Esophagus squamous epithelium (tissue), 5 donors: ENCODE results near the gene BLOC1S5. TPM values are rescaled to one million over a fixed set of nuclear protein-coding genes. Genes with fewer than 3 reads are reported as not detected.

ENCODE experiments used
- DNase-seq: peaks from one replicate; lab custom pipeline; 2025; lab: John Stamatoyannopoulos, UW
- H3K27ac ChIP-seq, 4 donors: fragments of 200-600 bp; sonication (generic); one replicate each; pipeline ENCODE4 v1.5.1; 2016 to 2019; ENCODE audit warnings: mild to moderate bottlenecking in 1 of 4
- H3K27me3 ChIP-seq, 4 donors: fragments of 200-600 bp; sonication (generic); 1 replicate in 3 of 4; 2 replicates in 1 of 4; pipeline versions ENCODE4 v1.5.1 to v1.6.0; 2017 to 2021; ENCODE audit warnings: antibody characterized with exemption in 1 of 4
- H3K36me3 ChIP-seq, 3 donors: fragments of 200-600 bp; sonication (generic); one replicate each; pipeline ENCODE4 v1.5.1; 2016 to 2019
- H3K4me1 ChIP-seq, 3 donors: fragments of 200-600 bp; sonication (generic); one replicate each; pipeline ENCODE4 v1.5.1; 2017 to 2019
- H3K4me3 ChIP-seq, 4 donors: fragments of 200-600 bp; sonication (generic); 1 replicate in 3 of 4; 2 replicates in 1 of 4; pipeline ENCODE4 v1.5.1; 2016 to 2019; ENCODE audit warnings: mild to moderate bottlenecking in 2 of 4, moderate library complexity in 1 of 4
- H3K9me3 ChIP-seq, 3 donors: fragments of 200-600 bp; sonication (generic); one replicate each; pipeline ENCODE4 v1.5.1; 2016 to 2019
- CTCF ChIP-seq, 6 experiments: fragments of 450-650 bp in 4 of 6; fragments of 200-600 bp in 2 of 6; sonication (generic) in 2 of 6; IDR thresholded peaks; one replicate each; pipeline ENCODE4 v1.5.1; 2016 to 2019; ENCODE audit warnings: antibody characterized with exemption in 6 of 6, mild to moderate bottlenecking in 4 of 6, moderate library complexity in 4 of 6
- POLR2A ChIP-seq, 4 donors: fragments of 450-650 bp; IDR thresholded peaks; one replicate each; pipeline ENCODE4 v1.6.1; 2017; ENCODE audit warnings: antibody characterized with exemption in 4 of 4, mild to moderate bottlenecking in 4 of 4, moderate library complexity in 3 of 4
- WGBS, 2 donors: methylation state at CpG; one replicate each; pipeline ENCODE4 v1.1.5; 2018; 5-methylcytosine and 5-hydroxymethylcytosine counted together
- intact Hi-C: fragments of 100-400 bp; cut with DNase I; formaldehyde crosslinking; loops from one replicate; pipeline ENCODE4 v1.15.0; 2022
- total RNA-seq, 4 donors: library from RNA; depleted of rRNA; stranded (reverse); fragments of >200 nt; gene quantifications; one replicate each; pipeline ENCODE4 v1.1.0, GENCODE V29; 2016
- donor health status: DM: yes; HTN: yes; CAD: no.

The BLOC1S5 gene
- total RNA-seq, 4 donors from 2014 or later: 4.1 to 12.4 (median 9.0) TPM

- intact Hi-C loops: no loop called here
- TF ChIP-seq CTCF (IDR thresholded peaks at IDR 0.05) (no peak), POLR2A (IDR thresholded peaks at IDR 0.05) (no peak)
- H3K27me3 ChIP-seq: peaks cover 0 to 26% (median 0%) of the 10 kb centered on the region in 4 donors
- no peaks in the 10 kb centered on the region for H3K9me3 ChIP-seq
- no peak overlapping the region for H3K27ac ChIP-seq
- WGBS, 2 donors: 80 to 82% methylated on average over 11 to 12 of the region's 13 CpGs
- H3K4me1 ChIP-seq: no peaks in the 10 kb centered on the region
- DNase-seq: no peak
- H3K36me3 ChIP-seq: no peaks in the 10 kb centered on the region
- no peak overlapping the region for H3K4me3 ChIP-seq
Observed at GRCh38 chr6:8108759-8109539, 44.8 kb upstream of the BLOC1S5 start.

GRCh38 chr6:8108031-8108660, 44.0 kb upstream of the BLOC1S5 start:
- DNase-seq: no peak
- Histone ChIP-seq H3K36me3 (no peaks in the 10 kb centered on the region), H3K27me3 (peaks cover 0 to 26% (median 0%) of the 10 kb centered on the region in 4 donors), H3K4me3 (no peak overlapping the region), H3K9me3 (no peaks in the 10 kb centered on the region), H3K27ac (no peak overlapping the region), H3K4me1 (peaks cover 0 to 6% (median 0%) of the 10 kb centered on the region in 3 donors)
- TF ChIP-seq POLR2A (IDR thresholded peaks at IDR 0.05): no peak
- no peak for TF ChIP-seq CTCF (IDR thresholded peaks at IDR 0.05)
- intact Hi-C loops: no loop called here
- WGBS, 2 donors: 33 to 60% methylated on average over 3 to 4 of the region's 4 CpGs

- TF ChIP-seq CTCF (IDR thresholded peaks at IDR 0.05) (no peak), POLR2A (IDR thresholded peaks at IDR 0.05) (no peak)
- Histone ChIP-seq H3K27ac (no peak overlapping the region), H3K36me3 (no peaks in the 10 kb centered on the region), H3K4me3 (no peak overlapping the region), H3K27me3 (peaks cover 0 to 21% (median 0%) of the 10 kb centered on the region in 4 donors), H3K4me1 (peaks cover 7 to 25% (median 7%) of the 10 kb centered on the region in 3 donors), H3K9me3 (no peaks in the 10 kb centered on the region)
- intact Hi-C loops: no loop called here
- no peak for DNase-seq
Observed at GRCh38 chr6:8105791-8106190, 41.6 kb upstream of the BLOC1S5 start.

- H3K36me3 ChIP-seq: peaks cover 0 to 6% (median 0%) of the 10 kb centered on the region in 3 donors
- no peak for DNase-seq
- no peak overlapping the region for H3K27ac ChIP-seq
- TF ChIP-seq CTCF (IDR thresholded peaks at IDR 0.05): no peak
- no peak for TF ChIP-seq POLR2A (IDR thresholded peaks at IDR 0.05)
- peaks cover 0 to 17% (median 0%) of the 10 kb centered on the region in 4 donors for H3K27me3 ChIP-seq
- intact Hi-C loops: no loop called here
- H3K4me1 ChIP-seq: peaks cover 7 to 35% (median 7%) of the 10 kb centered on the region in 3 donors
- no peak overlapping the region for H3K4me3 ChIP-seq
- H3K9me3 ChIP-seq: no peaks in the 10 kb centered on the region
Observed at GRCh38 chr6:8103726-8104125, 39.5 kb upstream of the BLOC1S5 start.
